GM19468 (cell line): Measurements from ENCODE around the gene CFAP43.
A peak's percentile ranks its signal among the peaks of the same experiment; 100 is the strongest.

Experiments
- ATAC-seq: cut with Tn5 transposase; IDR thresholded peaks from one replicate; pipeline ENCODE4 v1.9.1; 2021; ENCODE audit warnings: mild to moderate bottlenecking, moderate library complexity, moderate number of reproducible peaks; ENCODE audit not compliant: unreplicated experiment; ENCODE audit errors: extremely low read depth

CFAP43 gene

GRCh38 chr10:104104926-104105325, 127.2 kb downstream of the CFAP43 start:
- ATAC-seq = no peak

GRCh38 chr10:104104418-104104817, 127.7 kb downstream of the CFAP43 start:
- ATAC-seq = no peak

GRCh38 chr10:104103956-104104355, 128.2 kb downstream of the CFAP43 start:
- ATAC-seq = peak; percentile 27

- no peak for ATAC-seq
Observed at GRCh38 chr10:104101902-104102301, 130.3 kb downstream of the CFAP43 start.

- ATAC-seq = no peak
Observed at GRCh38 chr10:104100795-104101194, 131.4 kb downstream of the CFAP43 start.

DNA sequence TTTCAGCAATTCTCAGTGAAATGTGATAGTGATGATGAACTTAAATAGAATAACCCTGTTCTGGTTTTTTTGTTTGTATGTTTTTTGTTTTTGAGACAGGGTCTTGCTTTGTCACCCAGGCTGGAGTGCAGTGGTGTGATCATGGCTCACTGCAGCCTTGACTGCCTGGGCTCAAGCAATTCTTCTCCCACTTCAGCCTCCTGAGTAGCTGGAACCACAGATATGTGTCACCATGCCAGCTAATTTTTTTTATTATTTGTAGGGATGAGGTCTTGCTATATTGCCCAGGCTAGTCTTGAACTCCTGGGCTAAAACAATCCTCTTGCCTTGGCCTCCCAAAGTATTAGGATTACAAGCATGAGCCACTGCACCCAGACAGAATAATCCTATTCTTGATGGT, 132.2 kb downstream of the CFAP43 start:
- ATAC-seq = no peak

GRCh38 chr10:104099269-104099668, 132.9 kb downstream of the CFAP43 start:
- ATAC-seq = no peak

- ATAC-seq = no peak
Observed at GRCh38 chr10:104098358-104098925, 133.7 kb downstream of the CFAP43 start.

- ATAC-seq = no peak
Observed at GRCh38 chr10:104096692-104097091, 135.5 kb downstream of the CFAP43 start.

DNA sequence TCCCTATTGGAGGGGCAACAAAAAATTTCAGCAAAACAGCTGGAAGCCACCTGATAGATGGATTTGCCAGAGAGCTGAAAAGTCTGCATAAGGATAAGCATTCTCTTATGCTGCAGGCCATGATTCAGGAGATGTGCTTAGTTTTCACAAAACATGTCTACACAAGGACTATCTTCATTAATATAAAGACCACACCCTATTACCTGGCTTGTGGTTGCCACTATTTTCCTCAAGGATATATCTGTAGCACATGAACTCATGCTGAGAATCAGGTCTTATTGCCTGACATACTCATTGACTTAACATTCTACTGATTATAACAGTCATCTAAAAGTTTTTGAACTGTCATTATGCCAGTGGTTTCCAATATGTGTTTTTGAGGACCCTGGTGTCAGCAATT, 139.4 kb downstream of the CFAP43 start:
- ATAC-seq = no peak

DNA sequence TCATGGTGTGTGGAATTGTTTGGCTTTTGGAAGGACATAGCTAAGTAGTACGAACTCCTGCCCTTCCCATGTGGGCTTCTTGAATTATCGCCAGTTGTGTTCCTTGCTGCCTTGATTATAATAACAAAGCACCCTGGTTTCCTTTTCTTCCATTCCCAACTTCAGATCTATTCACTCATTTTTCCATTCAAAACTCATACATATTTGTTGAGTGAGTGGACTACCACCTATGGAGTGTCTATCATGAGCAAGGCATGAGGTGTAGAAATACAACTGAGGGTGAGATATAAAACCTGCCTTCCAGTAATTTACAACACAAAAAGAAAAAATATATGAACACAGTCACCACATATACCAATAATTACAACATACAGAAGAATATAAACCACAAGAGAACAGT, 141.6 kb downstream of the CFAP43 start:
- ATAC-seq = no peak

DNA sequence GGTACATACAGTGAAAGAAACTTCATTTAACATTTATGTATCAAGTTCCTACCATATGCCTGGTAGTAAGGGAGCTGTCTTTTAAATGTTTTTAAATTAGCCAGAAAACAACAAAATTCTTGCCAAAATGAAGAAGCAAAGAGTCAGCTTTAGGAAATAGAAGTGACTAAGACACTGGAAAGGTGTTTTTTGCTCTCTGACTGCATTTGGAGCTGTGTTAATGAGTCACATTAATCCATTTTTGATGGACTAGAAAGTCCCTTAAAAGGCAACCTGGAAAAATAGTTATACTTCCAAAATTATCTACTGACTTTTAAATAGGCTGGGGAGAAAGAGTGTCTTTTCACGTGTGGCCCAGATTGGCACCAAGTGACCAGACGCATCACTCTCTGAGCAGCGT, 142.5 kb downstream of the CFAP43 start:
- ATAC-seq = no peak

DNA sequence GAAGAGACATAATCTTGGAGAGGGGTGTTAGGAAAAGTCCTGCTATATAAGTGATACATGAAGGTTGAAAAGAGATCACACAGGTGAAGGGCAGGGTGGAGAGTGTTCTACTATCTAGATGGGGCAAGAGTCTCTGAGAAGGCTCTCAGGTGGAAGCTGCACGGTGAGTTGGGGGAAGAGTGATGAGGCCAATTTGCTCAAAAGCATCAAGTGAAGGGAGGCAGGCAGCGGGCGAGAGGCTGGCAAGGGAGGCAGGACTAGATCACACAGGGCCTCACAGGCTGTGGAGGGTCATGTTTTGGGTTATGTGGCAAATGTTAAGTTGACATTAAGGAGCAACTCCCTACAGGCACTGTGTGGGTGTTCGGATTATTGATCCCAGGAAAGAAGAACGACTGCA, 143.9 kb downstream of the CFAP43 start:
- no peak for ATAC-seq

- no peak for ATAC-seq
Observed at GRCh38 chr10:104085801-104086400, 146.3 kb downstream of the CFAP43 start, which contains the start of gene COL17A1. COL17A1 (minus strand) TSS chr10:104085880; CDS start chr10:104080673, 5,207 bp downstream.

DNA sequence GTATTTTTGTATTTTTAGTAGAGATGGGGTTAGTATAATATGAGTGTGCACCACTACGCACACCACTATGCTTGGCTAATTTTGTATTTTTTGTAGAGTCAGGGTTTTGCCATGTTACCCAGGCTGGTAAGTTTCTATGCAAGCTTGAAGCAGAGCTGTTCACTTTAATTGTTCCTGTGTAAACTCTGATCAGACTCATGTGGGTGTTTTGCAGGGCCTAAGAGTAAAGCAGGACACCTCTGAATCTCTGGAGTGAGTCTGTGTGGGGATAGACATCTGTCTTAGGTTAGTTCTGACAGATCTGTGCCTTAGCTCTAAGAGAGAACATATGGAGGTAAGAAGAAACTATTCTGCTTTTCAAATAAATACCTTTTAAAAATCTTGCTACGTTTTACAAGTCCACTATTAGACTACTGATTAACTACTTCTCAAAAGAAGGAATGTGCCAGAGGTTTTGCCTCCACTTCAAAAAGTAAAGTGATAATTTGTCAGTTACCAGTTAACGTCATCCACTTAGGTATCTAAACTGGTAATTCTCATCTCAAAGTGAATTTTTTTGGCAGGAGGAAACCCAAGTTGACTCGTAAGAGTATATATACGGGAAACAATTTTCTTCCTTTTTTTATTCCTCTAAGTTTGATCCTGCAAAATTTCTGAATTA, 147.6 kb downstream of the CFAP43 start:
- no peak for ATAC-seq

- ATAC-seq = no peak
Observed at GRCh38 chr10:104081998-104082397, 150.2 kb downstream of the CFAP43 start.

- no peak for ATAC-seq
Observed at GRCh38 chr10:104080762-104081161, 151.4 kb downstream of the CFAP43 start.
